ENCODE measurements around the gene LHFPL3. TPM values are rescaled to one million over a fixed set of nuclear protein-coding genes. Genes with fewer than 3 reads are reported as not detected.

LHFPL3 gene
- total RNA-seq, 1 experiment from 2014 or later, result not detected

DNA sequence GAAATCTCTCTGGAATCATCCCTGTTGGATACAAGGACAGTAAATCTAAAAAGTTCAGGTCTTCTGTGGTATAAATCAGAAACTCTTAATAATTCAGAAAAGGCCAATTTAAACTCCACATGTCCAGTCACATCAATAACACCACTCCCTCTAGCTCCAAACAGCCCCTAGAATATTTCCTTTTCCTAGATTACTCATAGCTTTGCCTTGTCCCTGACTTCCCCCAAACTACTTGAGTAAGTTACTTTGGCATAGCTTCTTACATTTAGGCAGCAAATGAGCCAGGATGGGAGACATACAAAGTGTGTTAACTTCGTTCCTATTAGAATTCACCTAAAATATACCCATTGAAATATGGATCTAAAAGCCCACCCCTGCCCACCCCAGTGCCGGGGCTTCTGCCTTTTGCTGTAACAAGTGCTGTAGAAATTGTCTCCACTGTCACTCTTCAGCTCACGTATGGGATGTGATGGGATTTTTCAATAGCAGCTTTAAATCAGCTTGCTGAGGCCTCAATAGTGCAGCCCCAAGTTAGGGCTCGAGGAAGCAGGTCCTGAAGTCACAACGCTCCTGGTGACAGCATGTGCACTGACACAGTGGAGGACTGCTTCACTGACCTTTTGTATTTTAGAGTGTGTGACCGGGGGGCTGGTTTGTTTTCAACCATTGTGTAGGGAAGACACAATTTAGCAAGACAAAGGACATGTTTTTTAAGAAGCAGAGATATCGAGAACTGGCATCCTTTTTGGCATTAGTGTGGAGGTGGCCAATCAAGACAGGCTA, 467.4 kb downstream of the LHFPL3 start:
- no peaks in the 10 kb centered on the region for H3K9me2 ChIP-seq (ENCODE audit: insufficient read depth)
- H3K4me3 ChIP-seq (replicated peaks in 1 of 2; ENCODE audit: low read depth in 1 of 2, low read length in 2 of 2), result no peak overlapping the region
- no peak overlapping the region for H3K9ac ChIP-seq (ENCODE audit: low read length)
- ChIA-PET POLR2A (no interaction called here), RAD21 (ENCODE audit: low non-redundant PET in 1 of 2, low total read pairs in 2 of 2, uncharacterized antibody in 2 of 2, unreplicated experiment in 2 of 2) (no interaction called here), CTCF (no interaction called here)
- H3K27ac ChIP-seq (ENCODE audit: low read depth, low read length), result no peak overlapping the region
- H3K4me2 ChIP-seq (ENCODE audit: low read length), result no peak overlapping the region
- no peak for TF ChIP-seq SIN3A (IDR thresholded peaks at IDR 0.05; ENCODE audit: low read depth)
- TF ChIP-seq CEBPB (IDR thresholded peaks at IDR 0.05; ENCODE audit: low read depth), result no peak
- TF ChIP-seq SRF (IDR thresholded peaks at IDR 0.05; ENCODE audit: low read depth), result no peak
- no peak for TF ChIP-seq CBX3 (IDR thresholded peaks at IDR 0.05; ENCODE audit: low read depth)
- no peak for TF ChIP-seq JUND (IDR thresholded peaks at IDR 0.05)
- TF ChIP-seq YY1 (IDR thresholded peaks at IDR 0.05; ENCODE audit: extremely low read depth, insufficient replicate concordance, low read depth, low read length), result no peak
- no peak for TF ChIP-seq ZBTB33 (IDR thresholded peaks at IDR 0.05; ENCODE audit: extremely low read depth, insufficient replicate concordance, low read length)
- TF ChIP-seq POLR2AphosphoS5 (IDR thresholded peaks at IDR 0.05; ENCODE audit: low read depth, low read length), result no peak
- no peak for TF ChIP-seq EGR1 (IDR thresholded peaks at IDR 0.05; ENCODE audit: low read depth)
- TF ChIP-seq EZH2 (IDR thresholded peaks at IDR 0.05), result no peak
- TF ChIP-seq ELF1 (IDR thresholded peaks at IDR 0.05; ENCODE audit: borderline replicate concordance, low read depth), result no peak
- no peak for TF ChIP-seq RAD21 (IDR thresholded peaks at IDR 0.05; ENCODE audit: low read depth)
- no peak for TF ChIP-seq POLR2A (IDR thresholded peaks at IDR 0.05; ENCODE audit: borderline replicate concordance, extremely low read depth, insufficient read depth, insufficient read length)
- TF ChIP-seq EZH2phosphoT487 (IDR thresholded peaks at IDR 0.05; ENCODE audit: borderline replicate concordance), result no peak
- no peak for TF ChIP-seq ZNF274 (IDR thresholded peaks at IDR 0.05; ENCODE audit: low read depth, low read length)
- no peak for TF ChIP-seq MAX (IDR thresholded peaks at IDR 0.05)
- H3K27me3 ChIP-seq (ENCODE audit: insufficient read depth, low read length), result peaks cover 82% of the 10 kb centered on the region
- no peak overlapping the region for H2AFZ ChIP-seq (ENCODE audit: low read depth, low read length, poor library complexity, severe bottlenecking)
- BruUV-seq (replicated peaks), result no TSS peak
- H3K4me1 ChIP-seq (ENCODE audit: control insufficient read depth in 1 of 2, insufficient read depth in 2 of 2, low read length in 2 of 2), result no peaks in the 10 kb centered on the region
- H3K79me2 ChIP-seq (ENCODE audit: insufficient read depth, low read length), result no peaks in the 10 kb centered on the region
- DNase-seq (ENCODE audit: low read depth, low spot score), result no peak
- no peaks in the 10 kb centered on the region for H3K36me3 ChIP-seq (ENCODE audit: control insufficient read depth in 1 of 2, insufficient read depth in 2 of 2, low read length in 2 of 2)
- no peaks in the 10 kb centered on the region for H4K20me1 ChIP-seq (ENCODE audit: insufficient read depth)
- intact Hi-C loops (cut with micrococcal nuclease), result no loop called here
- H3K9me3 ChIP-seq (ENCODE audit: control insufficient read depth in 1 of 2, insufficient read depth in 1 of 2, low read depth in 1 of 2, low read length in 2 of 2), result no peaks in the 10 kb centered on the region
- ATAC-seq, result no peak
